ENCODE data around the gene YAE1. TPM values are rescaled to one million over a fixed set of nuclear protein-coding genes. Genes with fewer than 3 reads are reported as not detected.
"Not testable (repeated sequence)": the region's sequence is repeated elsewhere in the genome, so short reads cannot be mapped to it uniquely, and the experiment has no call there.

The YAE1 gene
- total RNA-seq, 1 donor from 2014 or later, result 16.5 TPM

DNA sequence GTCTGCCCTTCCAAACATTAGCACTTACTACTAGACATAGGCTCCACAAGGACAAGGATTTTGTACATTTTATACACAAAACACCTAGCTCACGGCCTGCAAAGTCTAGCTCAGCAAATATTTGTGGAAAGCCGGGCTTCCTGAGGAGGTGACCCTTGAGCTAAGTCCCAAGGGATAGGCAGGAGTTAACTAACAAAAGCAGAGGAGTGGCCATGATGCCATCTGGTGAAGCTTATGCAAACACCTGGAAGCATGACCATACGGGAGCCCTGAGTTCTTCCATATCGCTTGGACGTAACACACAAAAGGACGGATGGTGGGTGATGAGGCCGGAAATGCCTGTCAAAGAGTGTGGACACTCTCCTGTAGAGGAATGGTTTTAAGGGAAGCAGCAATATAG is 25.9 kb upstream of the YAE1 start:
- Histone ChIP-seq H3K9me3 (no peaks in the 10 kb centered on the region), H3K27ac (no peak overlapping the region), H3K36me3 (no peaks in the 10 kb centered on the region), H3K4me1 (no peaks in the 10 kb centered on the region), H3K27me3 (peaks cover 9% of the 10 kb centered on the region), H3K4me3 (no peak overlapping the region)
- ATAC-seq (no peak), DNase-seq (no peak)
- intact Hi-C loops (cut with DNase I), result no loop called here
- TF ChIP-seq, protein P1, sequence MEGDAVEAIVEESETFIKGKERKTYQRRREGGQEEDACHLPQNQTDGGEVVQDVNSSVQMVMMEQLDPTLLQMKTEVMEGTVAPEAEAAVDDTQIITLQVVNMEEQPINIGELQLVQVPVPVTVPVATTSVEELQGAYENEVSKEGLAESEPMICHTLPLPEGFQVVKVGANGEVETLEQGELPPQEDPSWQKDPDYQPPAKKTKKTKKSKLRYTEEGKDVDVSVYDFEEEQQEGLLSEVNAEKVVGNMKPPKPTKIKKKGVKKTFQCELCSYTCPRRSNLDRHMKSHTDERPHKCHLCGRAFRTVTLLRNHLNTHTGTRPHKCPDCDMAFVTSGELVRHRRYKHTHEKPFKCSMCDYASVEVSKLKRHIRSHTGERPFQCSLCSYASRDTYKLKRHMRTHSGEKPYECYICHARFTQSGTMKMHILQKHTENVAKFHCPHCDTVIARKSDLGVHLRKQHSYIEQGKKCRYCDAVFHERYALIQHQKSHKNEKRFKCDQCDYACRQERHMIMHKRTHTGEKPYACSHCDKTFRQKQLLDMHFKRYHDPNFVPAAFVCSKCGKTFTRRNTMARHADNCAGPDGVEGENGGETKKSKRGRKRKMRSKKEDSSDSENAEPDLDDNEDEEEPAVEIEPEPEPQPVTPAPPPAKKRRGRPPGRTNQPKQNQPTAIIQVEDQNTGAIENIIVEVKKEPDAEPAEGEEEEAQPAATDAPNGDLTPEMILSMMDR (IDR thresholded peaks at IDR 0.05), result no peak

DNA sequence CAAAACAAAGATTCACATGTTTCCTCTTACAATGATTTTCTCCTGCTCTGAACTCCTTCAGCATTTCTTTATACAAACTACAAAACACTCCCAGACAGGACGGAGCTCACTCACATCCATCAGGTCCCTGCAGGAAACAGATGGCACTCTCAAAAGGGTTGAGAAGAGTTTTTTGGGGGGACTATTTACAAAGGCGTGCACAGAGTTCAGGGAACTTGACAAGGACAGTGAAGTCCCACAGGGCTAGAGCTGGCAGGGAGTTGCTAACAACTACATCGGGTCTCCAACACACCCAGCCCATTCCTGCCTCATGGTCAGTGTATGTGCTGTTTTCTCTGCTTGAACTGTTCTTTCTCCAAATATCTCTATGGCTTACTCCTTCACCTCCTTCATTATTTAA is 24.7 kb upstream of the YAE1 start:
- H3K4me3 ChIP-seq, result no peak overlapping the region
- H3K27ac ChIP-seq, result no peak overlapping the region
- H3K4me1 ChIP-seq, result no peaks in the 10 kb centered on the region
- ATAC-seq (no peak), DNase-seq (no peak)
- TF ChIP-seq, protein P1 (IDR thresholded peaks at IDR 0.05), result no peak
- no peaks in the 10 kb centered on the region for H3K27me3 ChIP-seq
- H3K9me3 ChIP-seq, result no peaks in the 10 kb centered on the region
- H3K36me3 ChIP-seq, result no peaks in the 10 kb centered on the region
- intact Hi-C loops (cut with DNase I), result no loop called here

DNA sequence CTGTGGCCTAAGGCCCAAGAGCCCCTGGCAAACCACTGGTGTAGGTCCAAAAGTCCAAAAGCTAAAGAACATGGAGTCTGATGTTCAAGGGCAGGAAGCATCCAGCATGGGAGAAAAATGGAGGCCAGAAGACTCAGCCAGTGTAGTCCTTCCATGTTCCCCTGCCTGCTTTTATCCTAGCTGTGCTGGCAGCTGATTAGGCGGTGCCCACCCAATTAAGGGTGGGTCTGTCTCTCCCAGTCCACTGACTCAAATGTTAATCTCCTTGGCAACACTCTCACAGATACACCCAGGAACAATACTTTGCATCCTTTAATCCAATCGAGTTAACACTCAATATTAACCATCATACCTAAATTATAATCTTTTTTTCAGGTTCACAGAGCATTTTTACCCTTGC is 21.4 kb upstream of the YAE1 start:
- H3K4me3 ChIP-seq; DNase-seq; H3K27me3 ChIP-seq; intact Hi-C loops (cut with DNase I); H3K27ac ChIP-seq; ATAC-seq; H3K36me3 ChIP-seq; H3K4me1 ChIP-seq: not testable (repeated sequence)
- H3K9me3 ChIP-seq, result peaks cover 13% of the 10 kb centered on the region

DNA sequence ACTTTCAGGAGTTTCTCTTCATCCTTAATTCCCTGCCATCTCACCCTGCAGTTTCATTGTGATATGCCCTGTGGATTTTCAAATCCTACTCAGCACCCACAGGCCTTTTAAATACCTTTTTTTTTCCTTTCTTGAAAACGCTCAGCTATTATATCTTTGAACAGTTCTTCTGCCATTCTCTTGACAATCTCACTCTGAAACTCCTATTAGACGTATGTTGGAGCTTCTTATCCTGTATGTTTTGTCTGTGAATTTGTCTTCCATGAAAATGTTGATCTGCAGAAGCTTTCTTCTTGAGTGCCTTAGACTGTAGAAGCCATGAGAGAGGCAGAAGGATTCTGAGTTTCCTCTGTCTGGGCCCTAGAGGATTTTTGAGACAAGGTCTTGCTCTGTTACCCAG is 18.9 kb upstream of the YAE1 start:
- no peak for DNase-seq
- no peak for ATAC-seq

DNA sequence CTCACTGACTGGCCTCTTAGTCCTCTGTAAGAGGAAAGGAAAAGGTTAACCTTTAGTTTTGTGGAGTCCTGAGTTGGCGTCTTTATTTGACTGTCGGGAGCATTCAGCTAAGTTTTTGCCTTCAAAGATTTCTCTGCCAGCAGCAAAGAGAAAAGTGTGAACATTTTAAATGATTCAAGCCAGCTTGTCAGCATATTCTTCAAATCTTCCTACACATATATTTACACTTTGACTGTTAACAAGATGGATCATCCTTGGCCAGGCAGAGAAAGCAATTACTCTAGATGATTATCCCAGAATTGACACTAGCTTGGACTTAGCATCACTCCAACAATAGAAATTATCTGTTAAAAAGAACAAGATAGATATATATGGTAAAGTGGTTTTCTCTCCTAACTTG is 15.8 kb upstream of the YAE1 start:
- Histone ChIP-seq H3K27me3 (no peaks in the 10 kb centered on the region), H3K36me3 (no peaks in the 10 kb centered on the region), H3K9me3 (peaks cover 13% of the 10 kb centered on the region), H3K4me3 (no peak overlapping the region), H3K4me1 (no peaks in the 10 kb centered on the region), H3K27ac (no peak overlapping the region)
- TF ChIP-seq, protein P1 (IDR thresholded peaks at IDR 0.05), result no peak
- intact Hi-C loops (cut with DNase I), result no loop called here
- DNase-seq (no peak), ATAC-seq (no peak)

More for the DNA sequence above, 18.9 kb upstream of the YAE1 start:
- Histone ChIP-seq H3K4me3 (no peak overlapping the region), H3K4me1 (no peaks in the 10 kb centered on the region), H3K9me3 (peaks cover 13% of the 10 kb centered on the region), H3K27me3 (no peaks in the 10 kb centered on the region), H3K36me3 (no peaks in the 10 kb centered on the region), H3K27ac (no peak overlapping the region)
- TF ChIP-seq, protein P1 (IDR thresholded peaks at IDR 0.05), result no peak
- intact Hi-C loops (cut with DNase I), result no loop called here

DNA sequence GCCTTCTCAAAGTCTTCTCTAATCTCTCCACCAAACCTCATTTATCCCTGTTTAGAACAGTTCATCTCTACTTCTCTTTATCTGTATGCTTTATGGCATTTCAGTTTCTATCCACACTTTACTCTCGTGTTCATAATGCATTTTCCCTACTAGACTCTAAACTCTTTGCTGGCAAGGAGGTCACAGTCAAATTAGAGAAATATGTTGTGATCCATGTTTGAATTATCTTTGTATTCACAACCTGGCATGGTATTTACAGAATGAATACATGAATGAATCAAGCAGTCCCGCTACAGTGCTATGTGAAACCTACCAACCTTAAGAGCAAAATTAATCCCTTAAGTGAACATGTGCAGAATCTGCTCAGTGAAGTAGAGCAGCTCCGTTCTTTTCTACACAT is 12.8 kb upstream of the YAE1 start:
- Histone ChIP-seq H3K4me1 (no peaks in the 10 kb centered on the region), H3K36me3 (no peaks in the 10 kb centered on the region), H3K9me3 (no peaks in the 10 kb centered on the region), H3K27ac (no peak overlapping the region), H3K4me3 (no peak overlapping the region), H3K27me3 (no peaks in the 10 kb centered on the region)
- DNase-seq (no peak), ATAC-seq (no peak)
- TF ChIP-seq, protein P1 (IDR thresholded peaks at IDR 0.05), result no peak
- intact Hi-C loops (cut with DNase I), result no loop called here

Data from upper lobe of right lung (tissue), 1 donor.